Measurements from ENCODE around the gene ALG9. TPM values are rescaled to one million over a fixed set of nuclear protein-coding genes. Genes with fewer than 3 reads are reported as not detected.

Gene ALG9
- 16.2 TPM for total RNA-seq
- long read RNA-seq, transcript ALG9-214 (15 exons, 2,028 nt): major isoform, 10 of 19 reads
- long read RNA-seq, partial matches to known transcripts: 2 of 19 reads
- long read RNA-seq, other reads (novel, unspliced or antisense): 5 of 19 reads

- peak; percentile 90 for DNase-seq (ENCODE audit: low spot score)
- intact Hi-C loops (cut with DNase I): no loop called here
Observed at GRCh38 chr11:111870886-111871692, at the start of gene ALG9. ALG9 (minus strand) TSS chr11:111871581; CDS start chr11:111871482, 99 bp downstream.

GRCh38 chr11:111920908-111921307, 49.5 kb upstream of the ALG9 start:
- intact Hi-C loops (cut with DNase I): no loop called here
- DNase-seq (ENCODE audit: low spot score): no peak

- intact Hi-C loops (cut with DNase I): no loop called here
- no peak for DNase-seq (ENCODE audit: low spot score)
Observed at GRCh38 chr11:111918390-111919256, 47.2 kb upstream of the ALG9 start, which contains the start of gene C11orf52. C11orf52 (plus strand) TSS chr11:111918913; CDS start chr11:111918973, 60 bp downstream.

GRCh38 chr11:111917788-111918187, 46.4 kb upstream of the ALG9 start:
- no peak for DNase-seq (ENCODE audit: low spot score)
- intact Hi-C loops (cut with DNase I): no loop called here

- intact Hi-C loops (cut with DNase I): no loop called here
- DNase-seq (ENCODE audit: low spot score): no peak
Observed at GRCh38 chr11:111917312-111917711, 45.9 kb upstream of the ALG9 start.

GRCh38 chr11:111916768-111917167, 45.4 kb upstream of the ALG9 start:
- intact Hi-C loops (cut with DNase I): no loop called here
- DNase-seq (ENCODE audit: low spot score): no peak

- peak; percentile 82 for DNase-seq (ENCODE audit: low spot score)
Observed at GRCh38 chr11:111913997-111914396, 42.6 kb upstream of the ALG9 start.

GRCh38 chr11:111913031-111913861, 41.9 kb upstream of the ALG9 start:
- intact Hi-C loops (cut with DNase I): no loop called here
- DNase-seq (ENCODE audit: low spot score): no peak

More at GRCh38 chr11:111913997-111914396, 42.6 kb upstream of the ALG9 start:
- intact Hi-C loops (cut with DNase I): no loop called here

GRCh38 chr11:111912535-111912934, 41.2 kb upstream of the ALG9 start, which contains the start of gene HSPB2:
HSPB2 (plus strand) TSS chr11:111912734; CDS start chr11:111912830, 96 bp downstream.
- intact Hi-C loops (cut with DNase I): no loop called here
- DNase-seq (ENCODE audit: low spot score): no peak

- peak; percentile 93 for DNase-seq (ENCODE audit: low spot score)
- intact Hi-C loops (cut with DNase I): no loop called here
Observed at GRCh38 chr11:111911563-111912401, 40.4 kb upstream of the ALG9 start, which contains the start of gene CRYAB. CRYAB (minus strand) TSS chr11:111911770; CDS start chr11:111911724, 46 bp downstream.

- intact Hi-C loops (cut with DNase I): no loop called here
- no peak for DNase-seq (ENCODE audit: low spot score)
Observed at GRCh38 chr11:111910676-111911562, 39.5 kb upstream of the ALG9 start.

- intact Hi-C loops (cut with DNase I): no loop called here
Observed at GRCh38 chr11:111909378-111909777, 38.0 kb upstream of the ALG9 start.

GRCh38 chr11:111908639-111909305, 37.4 kb upstream of the ALG9 start:
- no peak for DNase-seq (ENCODE audit: low spot score)
- intact Hi-C loops (cut with DNase I): no loop called here

More at GRCh38 chr11:111909378-111909777, 38.0 kb upstream of the ALG9 start:
- no peak for DNase-seq (ENCODE audit: low spot score)

GRCh38 chr11:111906680-111907079, 35.3 kb upstream of the ALG9 start:
- no peak for DNase-seq (ENCODE audit: low spot score)
- intact Hi-C loops (cut with DNase I): no loop called here

GRCh38 chr11:111905411-111905810, 34.0 kb upstream of the ALG9 start:
- intact Hi-C loops (cut with DNase I): no loop called here
- no peak for DNase-seq (ENCODE audit: low spot score)

GRCh38 chr11:111886844-111887243, 15.5 kb upstream of the ALG9 start:
- DNase-seq (ENCODE audit: low spot score): no peak
- intact Hi-C loops (cut with DNase I): no loop called here

- DNase-seq (ENCODE audit: low spot score): no peak
- intact Hi-C loops (cut with DNase I): no loop called here
Observed at GRCh38 chr11:111886032-111886431, 14.7 kb upstream of the ALG9 start.

All from cardiac septum (tissue), 1 donor.